MM.1S (cell line): ENCODE results near the gene STRN3.

Experiments used
- DNase-seq: peaks from one replicate; pipeline ENCODE4 v3.0.0-alpha.2; 2015
- H2AFZ ChIP-seq: fragments of 300-600 bp; sonication (generic); 2 replicates; pipeline ENCODE4 v1.6.0; 2016; ENCODE audit warnings: antibody characterized with exemption, low read length
- H3F3A ChIP-seq: fragments of 300-600 bp; sonication (generic); 2 replicates; pipeline ENCODE4 v1.6.1; 2016; ENCODE audit warnings: mild to moderate bottlenecking, antibody characterized with exemption, low read length, moderate library complexity, mixed read lengths; ENCODE audit not compliant: insufficient read depth
- H3K27ac ChIP-seq: fragments of 300-600 bp; sonication (generic); 2 replicates; pipeline ENCODE4 v1.5.1; 2016; ENCODE audit warnings: mild to moderate bottlenecking, low read length
- H3K27me3 ChIP-seq: fragments of 300-600 bp; sonication (generic); replicated peaks from 2 replicates; pipeline ENCODE4 v1.6.0; 2016; ENCODE audit warnings: low read length; ENCODE audit not compliant: insufficient read depth
- H3K36me3 ChIP-seq: fragments of 300-600 bp; sonication (generic); replicated peaks from 2 replicates; pipeline ENCODE4 v1.6.1; 2016; ENCODE audit warnings: mild to moderate bottlenecking, low read length, mixed read lengths; ENCODE audit not compliant: insufficient read depth
- H3K4me1 ChIP-seq: fragments of 300-600 bp; sonication (generic); 2 replicates; pipeline ENCODE4 v1.6.1; 2016; ENCODE audit warnings: low read length, mixed read lengths
- H3K4me2 ChIP-seq: fragments of 300-600 bp; sonication (generic); 2 replicates; pipeline ENCODE4 v1.6.0; 2016; ENCODE audit warnings: low read depth, low read length
- H3K4me3 ChIP-seq: fragments of 300-600 bp; sonication (generic); 2 replicates; pipeline ENCODE4 v1.5.1; 2016; ENCODE audit warnings: low read length, mixed read lengths
- H3K79me2 ChIP-seq: fragments of 300-600 bp; sonication (generic); 2 replicates; pipeline ENCODE4 v1.6.1; 2016; ENCODE audit warnings: mixed run types, low read length, mixed read lengths
- H3K9ac ChIP-seq: fragments of 300-600 bp; sonication (generic); 2 replicates; pipeline ENCODE4 v1.6.1; 2016; ENCODE audit warnings: low read length, mixed read lengths
- H3K9me2 ChIP-seq: fragments of 300-600 bp; sonication (generic); replicated peaks from 2 replicates; pipeline ENCODE4 v1.6.1; 2016; ENCODE audit warnings: mild to moderate bottlenecking, low read length, mixed read lengths; ENCODE audit not compliant: insufficient read depth
- H3K9me3 ChIP-seq: fragments of 300-600 bp; sonication (generic); replicated peaks from 2 replicates; pipeline ENCODE4 v1.6.1; 2016; ENCODE audit warnings: mild to moderate bottlenecking, low read length, mixed read lengths; ENCODE audit not compliant: insufficient read depth
- H4K20me1 ChIP-seq: fragments of 300-600 bp; sonication (generic); 2 replicates; pipeline ENCODE4 v1.6.1; 2016; ENCODE audit warnings: mild to moderate bottlenecking, low read length, moderate library complexity, mixed read lengths; ENCODE audit not compliant: insufficient read depth
- CTCF ChIP-seq: fragments of 300-600 bp; sonication (generic); IDR thresholded peaks from 2 replicates; pipeline ENCODE4 v1.5.1; 2016; ENCODE audit warnings: antibody characterized with exemption, low read length, mixed read lengths
- EZH2 ChIP-seq: fragments of 300-600 bp; sonication (generic); optimal IDR thresholded peaks from 2 replicates; pipeline ENCODE3; 2017; ENCODE audit warnings: low read depth, mild to moderate bottlenecking, antibody characterized with exemption, low read length, mixed read lengths
- EZH2phosphoT487 ChIP-seq: fragments of 300-600 bp; sonication (generic); IDR thresholded peaks from 2 replicates; pipeline ENCODE4 v1.6.1; 2018; ENCODE audit warnings: antibody characterized with exemption, low read length

The STRN3 gene

GRCh38 chr14:31026450-31027235 lies 464 bp upstream of the STRN3 start:
- peak; percentile 86 for DNase-seq
- H3K4me1 ChIP-seq = 0 out of 2 replicates have a peak, but pooled peaks cover 4% of the 10 kb centered on the region

GRCh38 chr14:31025367-31026076 lies 657 bp downstream of the STRN3 start, which contains the start of gene AP4S1:
TSS of gene AP4S1 (plus strand) at chr14:31025649. CDS start at chr14:31066197, 40,548 bp downstream.
- peak within 1 kb of the TSS; percentile 61 for H2AFZ ChIP-seq
- no peaks in the 10 kb centered on the region for H3K36me3 ChIP-seq
- no peaks in the 10 kb centered on the region for H3K4me1 ChIP-seq
- no peaks in the 10 kb centered on the region for H3K27me3 ChIP-seq
- H3K4me3 ChIP-seq = peak within 1 kb of the TSS; percentile 80
- H3K9me2 ChIP-seq = no peaks in the 10 kb centered on the region
- H4K20me1 ChIP-seq = no peaks in the 10 kb centered on the region
- peaks cover 12% of the 10 kb centered on the region for H3F3A ChIP-seq
- peaks cover 51% of the 10 kb centered on the region for H3K79me2 ChIP-seq
- DNase-seq = peak; percentile 7
- peak within 1 kb of the TSS; percentile 51 for H3K4me2 ChIP-seq
- peak within 1 kb of the TSS; percentile 80 for H3K9ac ChIP-seq
- peak within 1 kb of the TSS; percentile 93; the same call in 1 of the 2 replicates for H3K27ac ChIP-seq
- no peaks in the 10 kb centered on the region for H3K9me3 ChIP-seq
- TF ChIP-seq EZH2 (no peak), EZH2phosphoT487 (no peak), CTCF (no peak)

More at GRCh38 chr14:31026450-31027235, 464 bp upstream of the STRN3 start:
- Histone ChIP-seq H3K27ac (peak overlapping the region; percentile 93), H3K4me3 (peak overlapping the region; percentile 80), H3K36me3 (no peaks in the 10 kb centered on the region), H4K20me1 (no peaks in the 10 kb centered on the region), H3K27me3 (no peaks in the 10 kb centered on the region), H3K9me3 (no peaks in the 10 kb centered on the region), H2AFZ (peak overlapping the region; percentile 77), H3K79me2 (peaks cover 40% of the 10 kb centered on the region), H3K9ac (peak overlapping the region; percentile 80), H3F3A (peaks cover 12% of the 10 kb centered on the region), H3K9me2 (no peaks in the 10 kb centered on the region), H3K4me2 (peak overlapping the region; percentile 54; the same call in 1 of the 2 replicates)
- TF ChIP-seq EZH2 (no peak), CTCF (no peak), EZH2phosphoT487 (no peak)

GRCh38 chr14:31024577-31025366 lies 1.4 kb downstream of the STRN3 start:
- no peaks in the 10 kb centered on the region for H4K20me1 ChIP-seq
- H3K27ac ChIP-seq = peak overlapping the region; percentile 93; the same call in 1 of the 2 replicates
- H3K9me3 ChIP-seq = no peaks in the 10 kb centered on the region
- peak overlapping the region; percentile 61; the same call in 1 of the 2 replicates for H2AFZ ChIP-seq
- no peak for DNase-seq
- H3K36me3 ChIP-seq = no peaks in the 10 kb centered on the region
- peak overlapping the region; percentile 80 for H3K9ac ChIP-seq
- no peaks in the 10 kb centered on the region for H3K27me3 ChIP-seq
- peak overlapping the region; percentile 51 for H3K4me2 ChIP-seq
- H3K4me3 ChIP-seq = peak overlapping the region; percentile 80
- H3F3A ChIP-seq = peaks cover 12% of the 10 kb centered on the region
- no peak for TF ChIP-seq EZH2phosphoT487
- TF ChIP-seq CTCF = no peak
- no peak for TF ChIP-seq EZH2
- H3K4me1 ChIP-seq = no peaks in the 10 kb centered on the region
- no peaks in the 10 kb centered on the region for H3K9me2 ChIP-seq
- H3K79me2 ChIP-seq = peaks cover 54% of the 10 kb centered on the region
